ENCODE data around the gene ICAM1. TPM values are rescaled to one million over a fixed set of nuclear protein-coding genes. Genes with fewer than 3 reads are reported as not detected.

Gene ICAM1
- total and polyA plus RNA-seq, 2 of the 13 experiments (the other 11 are each of a cell fraction or from before 2014, with no cell fraction given): 37.9 to 98.4 TPM

DNA sequence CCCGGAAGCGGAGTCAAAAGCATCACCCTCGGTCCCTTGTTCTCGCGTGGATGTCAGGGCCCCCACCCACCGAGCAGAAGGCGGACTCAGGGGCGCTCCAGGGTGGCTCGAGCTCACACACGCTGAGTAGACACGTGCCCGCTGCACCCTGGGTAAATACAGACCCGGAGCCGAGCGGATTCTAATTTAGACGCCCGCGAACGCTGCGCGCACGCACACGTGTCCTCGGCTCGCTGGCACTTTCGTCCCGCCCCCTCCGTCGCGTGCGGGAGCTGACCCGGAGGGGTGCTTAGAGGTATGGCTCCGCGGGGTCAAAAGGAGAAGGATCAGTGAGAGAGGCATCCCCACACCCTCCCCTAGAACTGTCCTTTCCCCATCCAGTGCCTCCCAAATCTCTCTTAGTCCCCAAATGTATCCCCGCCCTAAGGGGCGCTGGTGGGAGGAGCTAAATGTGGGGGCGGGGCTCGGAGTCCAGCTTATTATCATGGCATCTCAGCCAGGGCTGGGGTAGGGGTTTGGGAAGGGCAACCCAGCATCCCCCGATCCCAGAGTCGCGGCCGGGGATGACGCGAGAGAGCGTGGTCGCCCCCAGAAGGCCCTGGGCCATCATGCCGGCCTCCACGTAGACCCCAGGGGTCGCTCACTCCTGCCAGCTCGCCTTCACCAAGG is 18.4 kb downstream of the ICAM1 start (continued):
- TF ChIP-seq, protein P1, sequence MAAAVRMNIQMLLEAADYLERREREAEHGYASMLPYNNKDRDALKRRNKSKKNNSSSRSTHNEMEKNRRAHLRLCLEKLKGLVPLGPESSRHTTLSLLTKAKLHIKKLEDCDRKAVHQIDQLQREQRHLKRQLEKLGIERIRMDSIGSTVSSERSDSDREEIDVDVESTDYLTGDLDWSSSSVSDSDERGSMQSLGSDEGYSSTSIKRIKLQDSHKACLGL (CRISPR knock-in tag; IDR thresholded peaks at IDR 0.05): peak; percentile 72; the same call in 1 of the 2 replicates
- TF ChIP-seq ZFP37 (CRISPR knock-in tag; IDR thresholded peaks at IDR 0.05; ENCODE audit: borderline replicate concordance) (no peak), SIX4 (CRISPR knock-in tag; IDR thresholded peaks at IDR 0.05) (no peak), ZNF839 (CRISPR knock-in tag; IDR thresholded peaks at IDR 0.05; ENCODE audit: borderline replicate concordance) (no peak), TMF1 (CRISPR knock-in tag; IDR thresholded peaks at IDR 0.05; ENCODE audit: low read depth) (0 out of 2 replicates have a peak, but pooled peaks have one; percentile 37), PHF8 (CRISPR knock-in tag; IDR thresholded peaks at IDR 0.05) (no peak), NR3C1 (CRISPR knock-in tag; IDR thresholded peaks at IDR 0.05) (no peak), HNRNPK (IDR thresholded peaks at IDR 0.05; ENCODE audit: low read depth, low read length, poor library complexity, severe bottlenecking) (no peak), ZNF180 (CRISPR knock-in tag; IDR thresholded peaks at IDR 0.05; ENCODE audit: borderline replicate concordance, low read depth) (no peak), FOSL2 (CRISPR knock-in tag; IDR thresholded peaks at IDR 0.05) (no peak)
- TF ChIP-seq, protein P2, sequence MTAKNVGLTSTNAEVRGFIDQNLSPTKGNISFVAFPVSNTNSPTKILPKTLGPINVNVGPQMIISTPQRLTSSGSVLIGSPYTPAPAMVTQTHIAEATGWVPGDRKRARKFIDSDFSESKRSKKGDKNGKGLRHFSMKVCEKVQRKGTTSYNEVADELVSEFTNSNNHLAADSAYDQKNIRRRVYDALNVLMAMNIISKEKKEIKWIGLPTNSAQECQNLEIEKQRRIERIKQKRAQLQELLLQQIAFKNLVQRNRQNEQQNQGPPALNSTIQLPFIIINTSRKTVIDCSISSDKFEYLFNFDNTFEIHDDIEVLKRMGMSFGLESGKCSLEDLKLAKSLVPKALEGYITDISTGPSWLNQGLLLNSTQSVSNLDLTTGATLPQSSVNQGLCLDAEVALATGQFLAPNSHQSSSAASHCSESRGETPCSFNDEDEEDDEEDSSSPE (CRISPR knock-in tag; IDR thresholded peaks at IDR 0.05): no peak
- TF ChIP-seq, protein P3, sequence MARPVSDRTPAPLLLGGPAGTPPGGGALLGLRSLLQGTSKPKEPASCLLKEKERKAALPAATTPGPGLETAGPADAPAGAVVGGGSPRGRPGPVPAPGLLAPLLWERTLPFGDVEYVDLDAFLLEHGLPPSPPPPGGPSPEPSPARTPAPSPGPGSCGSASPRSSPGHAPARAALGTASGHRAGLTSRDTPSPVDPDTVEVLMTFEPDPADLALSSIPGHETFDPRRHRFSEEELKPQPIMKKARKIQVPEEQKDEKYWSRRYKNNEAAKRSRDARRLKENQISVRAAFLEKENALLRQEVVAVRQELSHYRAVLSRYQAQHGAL (CRISPR knock-in tag; IDR thresholded peaks at IDR 0.05; ENCODE audit: not compliant biosample characterization): no peak
- TF ChIP-seq, protein P4, sequence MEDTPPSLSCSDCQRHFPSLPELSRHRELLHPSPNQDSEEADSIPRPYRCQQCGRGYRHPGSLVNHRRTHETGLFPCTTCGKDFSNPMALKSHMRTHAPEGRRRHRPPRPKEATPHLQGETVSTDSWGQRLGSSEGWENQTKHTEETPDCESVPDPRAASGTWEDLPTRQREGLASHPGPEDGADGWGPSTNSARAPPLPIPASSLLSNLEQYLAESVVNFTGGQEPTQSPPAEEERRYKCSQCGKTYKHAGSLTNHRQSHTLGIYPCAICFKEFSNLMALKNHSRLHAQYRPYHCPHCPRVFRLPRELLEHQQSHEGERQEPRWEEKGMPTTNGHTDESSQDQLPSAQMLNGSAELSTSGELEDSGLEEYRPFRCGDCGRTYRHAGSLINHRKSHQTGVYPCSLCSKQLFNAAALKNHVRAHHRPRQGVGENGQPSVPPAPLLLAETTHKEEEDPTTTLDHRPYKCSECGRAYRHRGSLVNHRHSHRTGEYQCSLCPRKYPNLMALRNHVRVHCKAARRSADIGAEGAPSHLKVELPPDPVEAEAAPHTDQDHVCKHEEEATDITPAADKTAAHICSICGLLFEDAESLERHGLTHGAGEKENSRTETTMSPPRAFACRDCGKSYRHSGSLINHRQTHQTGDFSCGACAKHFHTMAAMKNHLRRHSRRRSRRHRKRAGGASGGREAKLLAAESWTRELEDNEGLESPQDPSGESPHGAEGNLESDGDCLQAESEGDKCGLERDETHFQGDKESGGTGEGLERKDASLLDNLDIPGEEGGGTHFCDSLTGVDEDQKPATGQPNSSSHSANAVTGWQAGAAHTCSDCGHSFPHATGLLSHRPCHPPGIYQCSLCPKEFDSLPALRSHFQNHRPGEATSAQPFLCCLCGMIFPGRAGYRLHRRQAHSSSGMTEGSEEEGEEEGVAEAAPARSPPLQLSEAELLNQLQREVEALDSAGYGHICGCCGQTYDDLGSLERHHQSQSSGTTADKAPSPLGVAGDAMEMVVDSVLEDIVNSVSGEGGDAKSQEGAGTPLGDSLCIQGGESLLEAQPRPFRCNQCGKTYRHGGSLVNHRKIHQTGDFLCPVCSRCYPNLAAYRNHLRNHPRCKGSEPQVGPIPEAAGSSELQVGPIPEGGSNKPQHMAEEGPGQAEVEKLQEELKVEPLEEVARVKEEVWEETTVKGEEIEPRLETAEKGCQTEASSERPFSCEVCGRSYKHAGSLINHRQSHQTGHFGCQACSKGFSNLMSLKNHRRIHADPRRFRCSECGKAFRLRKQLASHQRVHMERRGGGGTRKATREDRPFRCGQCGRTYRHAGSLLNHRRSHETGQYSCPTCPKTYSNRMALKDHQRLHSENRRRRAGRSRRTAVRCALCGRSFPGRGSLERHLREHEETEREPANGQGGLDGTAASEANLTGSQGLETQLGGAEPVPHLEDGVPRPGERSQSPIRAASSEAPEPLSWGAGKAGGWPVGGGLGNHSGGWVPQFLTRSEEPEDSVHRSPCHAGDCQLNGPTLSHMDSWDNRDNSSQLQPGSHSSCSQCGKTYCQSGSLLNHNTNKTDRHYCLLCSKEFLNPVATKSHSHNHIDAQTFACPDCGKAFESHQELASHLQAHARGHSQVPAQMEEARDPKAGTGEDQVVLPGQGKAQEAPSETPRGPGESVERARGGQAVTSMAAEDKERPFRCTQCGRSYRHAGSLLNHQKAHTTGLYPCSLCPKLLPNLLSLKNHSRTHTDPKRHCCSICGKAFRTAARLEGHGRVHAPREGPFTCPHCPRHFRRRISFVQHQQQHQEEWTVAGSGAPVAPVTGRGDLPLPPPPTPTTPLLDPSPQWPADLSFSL (CRISPR knock-in tag; IDR thresholded peaks at IDR 0.05): no peak
- TF ChIP-seq, protein P5, sequence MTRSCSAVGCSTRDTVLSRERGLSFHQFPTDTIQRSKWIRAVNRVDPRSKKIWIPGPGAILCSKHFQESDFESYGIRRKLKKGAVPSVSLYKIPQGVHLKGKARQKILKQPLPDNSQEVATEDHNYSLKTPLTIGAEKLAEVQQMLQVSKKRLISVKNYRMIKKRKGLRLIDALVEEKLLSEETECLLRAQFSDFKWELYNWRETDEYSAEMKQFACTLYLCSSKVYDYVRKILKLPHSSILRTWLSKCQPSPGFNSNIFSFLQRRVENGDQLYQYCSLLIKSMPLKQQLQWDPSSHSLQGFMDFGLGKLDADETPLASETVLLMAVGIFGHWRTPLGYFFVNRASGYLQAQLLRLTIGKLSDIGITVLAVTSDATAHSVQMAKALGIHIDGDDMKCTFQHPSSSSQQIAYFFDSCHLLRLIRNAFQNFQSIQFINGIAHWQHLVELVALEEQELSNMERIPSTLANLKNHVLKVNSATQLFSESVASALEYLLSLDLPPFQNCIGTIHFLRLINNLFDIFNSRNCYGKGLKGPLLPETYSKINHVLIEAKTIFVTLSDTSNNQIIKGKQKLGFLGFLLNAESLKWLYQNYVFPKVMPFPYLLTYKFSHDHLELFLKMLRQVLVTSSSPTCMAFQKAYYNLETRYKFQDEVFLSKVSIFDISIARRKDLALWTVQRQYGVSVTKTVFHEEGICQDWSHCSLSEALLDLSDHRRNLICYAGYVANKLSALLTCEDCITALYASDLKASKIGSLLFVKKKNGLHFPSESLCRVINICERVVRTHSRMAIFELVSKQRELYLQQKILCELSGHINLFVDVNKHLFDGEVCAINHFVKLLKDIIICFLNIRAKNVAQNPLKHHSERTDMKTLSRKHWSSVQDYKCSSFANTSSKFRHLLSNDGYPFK (CRISPR knock-in tag; IDR thresholded peaks at IDR 0.05; ENCODE audit: borderline replicate concordance): peak; percentile 56; the same call in 1 of the 2 replicates

All from HepG2 (cell line).